Fibroblast of lung (primary cell): ENCODE data around the gene SMDT1.

Source experiments
- EZH2 ChIP-seq: IDR thresholded peaks from 2 replicates; pipeline ENCODE4 v1.5.1; 2012; ENCODE audit warnings: low read length, control low read depth, mild to moderate bottlenecking; ENCODE audit errors: missing control alignments
- TF ChIP-seq, protein P1 (sequence below), 2 donors: IDR thresholded peaks in 1 of 2; conservative IDR thresholded peaks in 1 of 2; 1 replicate in 1 of 2; 2 replicates in 1 of 2; pipeline ENCODE4 v1.5.1; 2011 to 2012; ENCODE audit warnings: low read length in 2 of 2, control low read depth in 1 of 2, inconsistent platforms in 1 of 2, low read depth in 1 of 2, mild to moderate bottlenecking in 1 of 2

DNA sequence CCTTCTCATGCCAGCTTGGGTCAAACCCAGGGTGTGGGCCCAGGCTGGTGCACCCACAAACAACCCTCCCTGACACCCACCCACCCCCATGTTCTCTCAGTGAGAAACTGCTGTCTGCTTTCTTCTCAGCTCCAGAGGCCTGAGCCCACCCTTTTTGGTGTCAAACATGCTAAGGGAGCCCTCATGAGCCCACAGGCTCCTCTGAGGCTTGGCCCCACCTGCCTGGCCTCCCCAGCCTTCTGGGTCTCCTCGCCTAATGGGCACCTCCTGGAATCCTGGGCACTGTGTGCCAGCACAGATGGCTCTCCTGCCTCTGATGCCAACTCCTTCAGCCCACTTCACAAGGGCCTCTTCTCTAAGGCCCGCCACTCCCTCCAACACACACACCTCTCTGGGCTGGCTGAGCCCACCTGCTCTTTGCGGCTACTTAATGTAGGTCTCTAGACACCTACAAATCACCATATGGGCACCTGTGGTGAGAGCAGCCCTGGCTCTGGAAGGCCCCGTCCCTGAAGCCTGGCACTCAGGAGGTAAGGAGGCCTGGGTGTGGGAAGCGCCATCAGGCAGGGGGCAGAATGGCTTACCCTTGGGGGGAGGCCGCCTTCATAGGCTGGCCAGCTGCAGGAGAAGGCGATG, 13.3 kb upstream of the SMDT1 start:
- TF ChIP-seq, protein P1, sequence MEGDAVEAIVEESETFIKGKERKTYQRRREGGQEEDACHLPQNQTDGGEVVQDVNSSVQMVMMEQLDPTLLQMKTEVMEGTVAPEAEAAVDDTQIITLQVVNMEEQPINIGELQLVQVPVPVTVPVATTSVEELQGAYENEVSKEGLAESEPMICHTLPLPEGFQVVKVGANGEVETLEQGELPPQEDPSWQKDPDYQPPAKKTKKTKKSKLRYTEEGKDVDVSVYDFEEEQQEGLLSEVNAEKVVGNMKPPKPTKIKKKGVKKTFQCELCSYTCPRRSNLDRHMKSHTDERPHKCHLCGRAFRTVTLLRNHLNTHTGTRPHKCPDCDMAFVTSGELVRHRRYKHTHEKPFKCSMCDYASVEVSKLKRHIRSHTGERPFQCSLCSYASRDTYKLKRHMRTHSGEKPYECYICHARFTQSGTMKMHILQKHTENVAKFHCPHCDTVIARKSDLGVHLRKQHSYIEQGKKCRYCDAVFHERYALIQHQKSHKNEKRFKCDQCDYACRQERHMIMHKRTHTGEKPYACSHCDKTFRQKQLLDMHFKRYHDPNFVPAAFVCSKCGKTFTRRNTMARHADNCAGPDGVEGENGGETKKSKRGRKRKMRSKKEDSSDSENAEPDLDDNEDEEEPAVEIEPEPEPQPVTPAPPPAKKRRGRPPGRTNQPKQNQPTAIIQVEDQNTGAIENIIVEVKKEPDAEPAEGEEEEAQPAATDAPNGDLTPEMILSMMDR (conservative IDR thresholded peaks at IDR 0.05 in 1 of 2, IDR thresholded peaks at IDR 0.05 in 1 of 2; ENCODE audit: low read depth in 1 of 2, low read length in 2 of 2), result no peak
- no peak for TF ChIP-seq EZH2
